ENCODE data around the gene MRI1.

The MRI1 gene

DNA sequence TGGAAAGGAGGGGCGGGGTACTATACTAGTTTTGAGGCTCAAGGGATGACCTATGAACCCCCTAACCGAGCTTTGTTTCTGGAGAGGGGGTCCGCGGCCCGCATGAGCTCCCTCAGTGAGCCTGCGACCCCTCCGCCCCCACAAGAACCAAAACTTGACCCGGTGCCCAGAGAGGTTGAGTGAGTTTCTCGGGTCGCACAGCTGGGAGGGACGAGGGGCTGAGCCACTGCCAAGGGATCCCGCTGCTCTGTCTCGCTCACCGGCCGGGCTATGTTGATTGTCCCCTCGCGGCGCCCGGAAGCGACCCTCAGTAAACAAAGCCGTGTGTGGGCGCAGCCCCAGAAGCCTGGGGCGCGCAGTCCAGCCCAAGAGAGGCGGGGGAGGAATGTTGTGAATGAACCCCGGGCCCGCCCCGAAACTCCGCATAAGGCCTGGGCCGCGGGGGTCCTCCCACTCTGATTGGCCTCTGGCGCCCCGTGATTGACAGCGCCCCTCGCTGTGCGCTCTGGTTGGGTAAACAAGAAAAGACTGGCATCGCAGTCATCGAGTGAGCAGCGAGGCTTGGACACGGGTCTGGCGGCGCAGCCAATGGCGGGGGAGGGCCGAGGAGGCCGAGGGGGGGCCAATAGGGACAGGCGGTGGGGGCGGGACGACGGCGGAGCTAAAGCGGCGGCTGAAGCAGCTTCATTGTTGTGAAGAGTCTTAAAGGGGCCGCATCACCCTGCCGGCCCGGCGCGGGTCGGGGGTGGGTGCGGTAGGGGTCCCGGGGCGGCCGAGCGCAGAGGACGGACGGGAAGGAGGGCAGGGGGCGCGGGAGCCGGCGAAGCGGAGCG lies 30.7 kb downstream of the MRI1 start, which contains the start of gene ZSWIM4:
Gene ZSWIM4, plus strand, starts transcription at position 687 of the 833 bp plus-strand sequence. CDS start 206 bp downstream, outside the sequence.
- peak; percentile 85 for DNase-seq (ENCODE audit: low read depth)

DNA sequence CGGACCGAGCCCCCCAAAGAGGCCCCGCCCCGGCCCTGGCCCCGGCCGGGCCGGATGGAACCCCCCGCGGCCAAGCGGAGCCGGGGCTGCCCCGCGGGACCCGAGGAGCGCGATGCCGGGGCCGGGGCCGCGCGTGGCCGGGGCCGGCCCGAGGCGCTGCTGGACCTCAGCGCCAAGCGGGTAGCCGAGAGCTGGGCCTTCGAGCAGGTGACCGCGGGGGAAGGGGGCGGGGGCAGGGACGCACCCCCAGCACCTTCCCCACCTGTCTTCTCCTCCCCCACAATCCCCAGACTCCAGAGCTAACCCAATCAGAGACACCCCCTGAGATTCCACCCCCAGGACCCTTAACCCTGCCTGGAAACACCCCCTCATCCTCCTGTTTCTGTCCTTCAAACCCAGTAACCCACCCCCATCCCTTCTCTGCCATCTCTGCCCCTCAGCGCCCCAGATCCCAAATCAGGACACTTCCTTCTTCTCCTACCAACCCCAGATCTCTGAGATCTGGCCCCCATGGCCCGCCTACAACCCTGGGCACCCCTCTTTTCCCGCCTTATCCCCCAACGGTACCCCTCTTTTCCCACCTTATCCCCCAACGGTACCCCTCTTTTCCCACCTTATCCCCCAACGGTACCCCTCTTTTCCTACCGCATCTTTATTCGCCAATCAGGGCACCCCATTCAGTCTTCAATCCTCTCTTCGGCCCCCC lies 31.4 kb downstream of the MRI1 start:
- DNase-seq (ENCODE audit: low read depth): no peak

DNA sequence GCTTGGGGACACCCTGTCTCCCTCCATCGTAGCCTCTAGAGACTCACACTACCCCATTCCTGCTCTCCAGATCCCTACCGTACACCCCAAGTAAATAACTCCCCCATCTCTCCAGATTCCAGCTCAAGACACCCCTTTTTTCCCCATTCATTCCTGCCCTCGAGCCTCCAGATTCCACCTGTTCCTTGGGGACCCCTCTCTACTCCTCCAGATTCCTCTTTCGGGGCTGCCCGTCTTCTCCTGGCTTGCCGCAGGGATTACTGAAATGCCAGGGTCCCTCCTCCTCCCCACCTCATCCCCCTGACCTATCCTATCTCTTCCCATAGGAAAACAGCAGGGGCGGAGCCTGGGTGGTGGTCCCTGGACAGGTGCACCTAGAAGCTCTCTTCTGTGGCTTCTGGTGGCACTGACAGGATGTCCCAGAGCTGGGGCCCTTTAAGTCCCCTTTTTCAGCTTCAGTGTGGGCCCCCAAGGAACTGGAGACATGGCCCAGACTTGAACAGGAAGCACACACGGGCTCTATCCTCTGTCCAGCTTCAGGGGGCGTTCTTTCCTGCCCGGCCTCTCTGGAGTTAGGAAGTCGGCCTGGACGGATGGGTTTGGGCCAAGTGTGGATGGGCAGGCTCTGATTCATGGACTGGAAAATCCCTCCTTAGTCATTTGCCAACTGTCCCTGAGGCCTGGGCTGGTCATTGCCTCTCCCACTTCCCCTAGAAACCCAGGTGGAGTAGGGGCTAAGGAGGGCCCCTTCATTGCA lies 32.2 kb downstream of the MRI1 start:
- no peak for DNase-seq (ENCODE audit: low read depth)

DNA sequence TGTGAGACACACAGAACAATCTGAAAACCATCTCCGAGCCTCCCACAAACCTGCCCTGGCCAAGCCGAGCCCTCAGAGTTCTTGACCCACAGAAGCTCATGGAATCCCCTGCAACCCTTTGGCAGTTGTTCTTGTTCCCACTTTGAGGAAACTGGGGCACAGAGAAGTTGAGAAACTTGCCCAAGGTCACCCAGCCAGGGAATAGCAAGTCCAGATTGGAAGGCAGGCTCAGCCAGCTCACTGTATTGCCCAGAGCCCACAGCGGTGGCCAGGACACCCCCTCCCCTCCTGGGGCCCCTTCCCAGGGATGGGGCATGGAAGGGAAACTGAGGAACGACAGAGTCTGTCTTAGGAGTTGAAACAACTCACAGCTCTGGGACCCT lies 32.7 kb downstream of the MRI1 start:
- DNase-seq (ENCODE audit: low read depth): no peak

DNA sequence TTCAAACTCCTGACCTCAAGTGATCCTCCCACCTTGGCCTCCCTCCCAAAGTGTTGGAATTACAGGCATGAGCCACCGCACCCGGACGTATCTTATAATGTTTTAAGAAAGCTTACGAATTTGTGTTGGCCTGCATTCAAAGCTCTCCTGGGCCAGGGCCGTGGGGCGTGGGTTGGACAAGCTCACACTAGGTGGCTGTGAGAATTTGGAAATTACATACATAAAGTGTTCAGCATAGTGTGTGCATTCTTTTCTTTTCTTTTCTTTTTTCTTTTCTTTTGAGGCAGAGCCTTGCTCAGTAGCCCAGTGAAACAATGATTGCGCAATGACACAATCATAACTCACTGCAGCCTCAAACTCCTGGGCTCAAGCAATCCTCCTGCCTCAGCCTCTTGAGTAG lies 33.5 kb downstream of the MRI1 start:
- no peak for DNase-seq (ENCODE audit: low read depth)

DNA sequence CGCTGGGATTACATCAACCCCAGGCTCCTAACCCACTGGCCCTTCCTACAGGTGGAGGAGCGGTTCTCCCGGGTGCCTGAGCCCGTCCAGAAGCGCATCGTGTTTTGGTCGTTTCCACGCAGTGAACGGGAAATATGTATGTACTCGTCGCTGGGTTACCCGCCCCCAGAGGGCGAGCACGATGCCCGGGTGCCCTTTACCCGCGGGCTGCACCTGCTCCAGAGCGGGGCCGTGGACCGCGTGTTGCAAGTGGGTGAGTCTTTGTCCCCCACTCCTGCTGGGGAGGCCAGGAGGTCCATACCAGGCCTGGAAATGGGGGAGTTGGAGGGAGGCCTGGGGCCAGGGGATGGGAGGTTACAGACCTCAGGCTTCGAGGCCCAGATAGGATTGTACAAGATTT lies 35.3 kb downstream of the MRI1 start:
- no peak for DNase-seq (ENCODE audit: low read depth)

DNA sequence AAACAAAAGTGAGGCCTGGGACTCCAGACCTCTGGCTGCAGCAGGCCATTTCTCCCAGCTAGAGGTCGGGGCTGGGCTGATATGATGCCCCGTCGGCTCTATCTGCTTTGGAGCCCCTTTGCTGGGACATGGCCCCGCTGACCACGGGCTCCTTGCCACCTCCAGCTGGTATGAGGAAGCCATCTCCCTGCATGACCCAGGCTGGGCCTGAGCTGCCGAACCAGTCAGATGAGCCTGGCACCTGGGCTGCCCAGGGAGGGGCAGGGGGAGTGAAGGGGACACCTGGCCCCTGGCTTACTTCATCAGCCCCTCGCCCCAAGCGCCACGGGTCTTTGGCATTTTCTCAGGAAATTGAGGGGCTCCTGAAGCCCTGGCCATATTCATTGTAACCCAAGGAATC lies 38.7 kb downstream of the MRI1 start:
- no peak for DNase-seq (ENCODE audit: low read depth)

DNA sequence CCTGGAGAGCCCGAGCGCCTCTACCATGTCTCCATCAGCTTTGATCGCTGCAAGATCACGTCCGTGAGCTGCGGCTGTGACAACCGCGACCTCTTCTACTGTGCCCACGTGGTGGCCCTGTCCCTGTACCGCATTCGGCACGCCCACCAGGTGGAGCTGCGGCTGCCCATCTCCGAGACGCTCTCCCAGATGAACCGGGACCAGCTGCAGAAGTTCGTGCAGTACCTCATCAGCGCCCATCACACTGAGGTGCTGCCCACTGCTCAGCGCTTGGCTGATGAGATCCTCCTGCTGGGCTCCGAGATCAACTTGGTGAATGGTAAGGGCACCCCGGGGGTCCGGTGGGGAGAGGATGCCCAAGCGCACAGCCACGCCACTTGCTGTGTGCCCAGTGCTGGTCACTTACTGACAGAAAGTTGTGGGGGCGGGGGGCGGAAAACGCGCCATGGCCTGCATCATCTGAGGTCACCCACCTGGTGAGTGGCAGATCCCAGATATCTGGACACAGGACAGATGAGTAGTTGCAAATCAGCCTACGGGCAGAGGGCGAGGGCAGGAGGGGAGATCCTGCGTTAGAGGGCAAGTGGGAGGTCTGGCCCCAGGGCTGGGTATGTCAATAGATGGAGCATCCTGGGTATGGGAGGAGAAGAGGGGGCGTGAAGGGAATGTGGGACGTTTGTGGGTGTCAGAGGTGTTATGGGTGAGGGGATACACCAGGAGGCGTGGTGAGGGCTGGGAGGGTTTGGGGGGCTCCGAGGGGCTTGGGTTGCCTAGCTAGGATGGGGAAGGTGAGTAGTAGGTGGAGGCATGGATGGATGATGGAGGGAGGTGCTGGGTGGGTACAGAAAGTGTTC lies 40.7 kb downstream of the MRI1 start:
- no peak for DNase-seq (ENCODE audit: low read depth)

DNA sequence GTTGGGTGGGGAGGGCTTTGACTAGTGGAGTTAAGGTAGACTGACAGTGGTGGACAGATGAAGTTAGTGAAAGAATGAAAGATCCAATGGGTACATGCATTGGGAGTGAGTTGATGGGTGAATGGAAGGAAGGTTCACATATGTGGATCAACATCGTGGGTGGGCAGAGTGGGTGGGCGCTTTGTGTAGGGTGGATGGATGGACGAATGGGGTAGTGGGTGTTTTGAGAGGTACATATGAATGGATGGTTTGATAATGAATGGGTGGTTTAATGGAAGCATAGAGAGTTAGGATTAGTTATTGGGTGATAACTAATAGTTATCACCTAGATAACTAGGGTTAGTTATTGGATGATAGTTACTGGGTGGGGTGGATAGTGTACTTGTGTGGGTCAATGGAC lies 42.4 kb downstream of the MRI1 start:
- no peak for DNase-seq (ENCODE audit: low read depth)

DNA sequence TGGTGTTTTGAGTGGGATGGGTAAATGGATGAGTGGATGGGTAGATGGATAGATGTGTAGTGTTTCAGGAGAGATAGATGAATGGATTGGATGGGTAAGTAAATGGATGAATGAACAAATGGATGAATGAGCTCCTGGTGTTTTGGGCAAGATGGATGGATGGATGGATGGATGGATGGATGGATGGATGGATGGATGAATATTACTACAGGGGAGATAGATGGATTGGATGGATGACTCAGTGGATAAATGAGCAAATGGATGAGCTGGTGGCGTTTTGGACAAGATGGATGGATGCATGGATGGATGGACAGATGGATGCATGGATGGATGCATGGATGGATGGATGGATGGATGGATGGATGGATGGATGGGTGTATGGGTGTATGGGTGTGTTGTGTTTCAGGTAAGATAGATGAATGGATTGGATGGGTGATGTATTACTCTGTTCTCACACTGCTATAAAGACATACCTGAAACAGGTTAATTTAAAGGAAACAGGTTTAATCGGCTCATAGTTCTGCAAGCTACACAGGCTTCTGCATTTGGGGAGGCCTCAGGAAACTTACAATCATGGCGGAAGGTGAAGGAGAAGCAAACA lies 43.2 kb downstream of the MRI1 start:
- no peak for DNase-seq (ENCODE audit: low read depth)

DNA sequence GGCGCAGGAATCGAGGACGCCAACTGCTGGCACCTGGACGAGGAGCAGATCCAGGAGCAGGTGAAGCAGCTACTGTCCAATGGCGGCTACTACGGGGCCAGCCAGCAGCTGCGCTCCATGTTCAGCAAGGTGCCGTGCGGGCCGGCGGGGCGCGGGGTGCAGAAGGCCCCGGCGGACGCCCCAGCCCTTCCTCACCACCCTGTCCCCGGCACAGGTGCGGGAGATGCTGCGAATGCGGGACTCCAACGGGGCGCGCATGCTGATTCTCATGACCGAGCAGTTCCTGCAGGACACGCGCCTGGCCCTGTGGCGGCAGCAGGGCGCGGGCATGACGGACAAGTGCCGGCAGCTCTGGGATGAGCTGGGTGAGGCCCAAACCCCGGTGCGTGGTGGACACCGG lies 44.5 kb downstream of the MRI1 start:
- DNase-seq (ENCODE audit: low read depth): no peak

DNA sequence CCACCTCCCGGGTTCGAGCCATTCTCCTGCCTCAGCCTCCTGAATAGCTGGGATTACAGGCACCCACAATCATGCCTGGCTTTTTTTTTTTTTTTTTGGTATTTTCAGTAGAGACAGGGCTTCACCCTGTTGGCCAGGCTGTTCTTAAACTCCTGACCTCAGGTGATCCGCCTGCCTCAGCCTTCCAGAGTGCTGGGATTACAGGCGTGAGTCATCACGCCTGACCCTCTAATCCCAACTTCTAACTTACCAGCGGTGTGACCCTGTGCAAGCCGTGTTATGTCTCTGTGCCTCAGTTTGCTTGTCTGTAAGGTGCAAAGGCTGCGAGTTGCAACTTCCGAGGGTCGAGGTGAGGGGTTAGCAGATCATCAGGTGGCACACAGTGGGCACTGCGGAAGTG lies 48.2 kb downstream of the MRI1 start:
- DNase-seq (ENCODE audit: low read depth): no peak

DNA sequence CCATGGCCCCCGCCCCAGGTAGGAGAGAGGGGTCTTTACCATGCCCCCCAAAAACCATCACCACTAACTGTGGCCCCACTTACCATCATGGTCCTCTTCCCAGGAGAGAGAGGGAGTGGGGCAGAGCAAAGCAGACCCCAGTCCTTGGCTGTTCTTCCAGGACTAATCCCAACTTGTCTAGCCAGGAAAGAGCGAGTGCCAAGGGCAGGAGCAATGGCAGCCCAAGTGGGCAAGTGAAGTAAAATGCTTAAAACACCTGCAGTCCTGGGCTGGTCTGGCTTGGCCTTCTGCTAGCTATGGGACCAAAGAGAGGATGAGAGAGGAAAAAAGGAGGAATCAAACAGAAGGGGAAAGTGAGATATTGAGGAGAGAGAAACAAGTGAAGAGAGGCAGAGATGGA lies 48.8 kb downstream of the MRI1 start:
- DNase-seq (ENCODE audit: low read depth): no peak

DNA sequence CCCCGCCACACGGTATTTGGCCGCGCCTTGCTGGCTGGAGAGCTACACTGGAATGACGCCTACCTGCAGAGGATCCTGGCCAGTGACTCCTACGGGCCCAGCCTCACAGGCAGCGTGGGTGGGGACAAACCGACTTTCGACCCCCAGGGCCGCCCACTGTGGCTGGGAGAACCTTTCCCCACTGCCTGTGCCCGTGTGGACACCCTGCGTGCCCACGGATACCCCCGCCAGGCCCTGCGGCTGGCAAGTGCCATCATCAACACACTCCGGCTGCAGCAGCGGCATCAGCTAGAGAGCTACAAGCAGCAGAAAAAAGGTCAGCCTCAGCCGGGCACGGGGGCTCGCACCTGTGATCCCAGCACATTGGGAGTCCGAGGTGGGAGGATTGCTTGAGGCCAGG lies 50.2 kb downstream of the MRI1 start:
- no peak for DNase-seq (ENCODE audit: low read depth)

DNA sequence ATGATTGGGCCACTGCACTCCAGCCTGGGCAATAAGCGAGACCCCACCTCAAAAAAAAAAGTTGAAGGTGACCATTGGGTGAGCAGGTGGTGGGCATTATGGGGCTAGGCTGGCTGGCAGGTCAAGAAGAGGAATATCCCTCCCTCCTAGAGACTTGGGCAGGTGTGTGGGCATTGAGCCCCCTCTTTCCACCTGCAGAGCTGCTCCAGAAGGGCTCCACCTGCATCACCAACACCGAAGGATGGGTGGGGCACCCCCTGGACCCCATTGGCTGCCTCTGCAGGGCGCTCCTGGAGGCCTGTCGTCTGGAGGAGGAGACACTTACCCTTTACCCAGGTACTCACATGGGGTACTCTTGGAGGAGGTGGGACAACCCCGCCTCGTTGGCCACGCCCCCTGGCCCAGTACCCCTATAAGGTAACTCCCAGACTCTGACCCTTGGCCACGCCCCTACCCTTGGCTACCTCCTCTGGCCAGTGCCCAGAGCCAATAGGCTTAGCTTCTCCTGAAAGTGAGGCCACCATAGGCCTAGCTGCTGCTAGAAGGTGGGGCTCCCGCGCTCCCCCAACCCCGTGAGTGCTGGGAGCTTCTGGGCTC lies 52.8 kb downstream of the MRI1 start:
- no peak for DNase-seq (ENCODE audit: low read depth)

DNA sequence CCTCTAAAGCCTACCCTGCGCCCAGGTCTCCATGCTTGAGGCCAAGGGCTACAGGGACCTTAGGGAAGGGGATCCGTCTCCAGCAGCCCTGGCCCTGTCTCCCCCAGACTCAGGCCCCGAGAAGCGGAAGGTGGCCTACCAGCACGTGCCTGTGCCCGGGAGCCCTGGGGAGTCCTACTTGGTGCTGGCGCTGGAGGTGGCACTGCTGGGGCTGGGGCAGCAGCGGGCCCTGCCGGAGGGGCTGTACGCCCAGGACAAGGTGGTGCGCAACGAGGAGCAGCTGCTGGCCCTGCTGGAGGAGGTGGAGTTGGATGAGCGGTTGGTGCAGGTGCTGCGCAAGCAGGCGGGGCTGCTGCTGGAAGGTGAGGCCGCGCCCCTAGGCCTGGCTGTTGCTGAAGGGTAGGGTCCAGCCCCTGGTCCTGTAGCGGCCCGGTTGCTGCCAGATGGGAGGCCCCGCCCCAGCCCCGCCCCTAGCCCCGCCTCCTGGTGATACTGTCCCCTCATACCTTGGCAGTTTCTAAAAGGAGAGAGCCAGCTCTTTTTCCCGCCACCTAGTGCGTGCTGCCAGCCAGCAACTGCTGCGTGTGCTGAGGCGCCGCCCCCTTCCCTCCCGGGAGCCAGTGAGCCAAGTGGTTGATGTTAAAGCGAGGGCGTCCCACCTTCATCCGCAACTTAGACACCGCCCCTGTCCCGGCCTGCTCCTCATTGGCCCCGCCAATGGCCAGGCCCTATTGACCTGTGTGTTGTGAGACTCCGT lies 53.5 kb downstream of the MRI1 start:
- DNase-seq (ENCODE audit: low read depth): no peak

DNA sequence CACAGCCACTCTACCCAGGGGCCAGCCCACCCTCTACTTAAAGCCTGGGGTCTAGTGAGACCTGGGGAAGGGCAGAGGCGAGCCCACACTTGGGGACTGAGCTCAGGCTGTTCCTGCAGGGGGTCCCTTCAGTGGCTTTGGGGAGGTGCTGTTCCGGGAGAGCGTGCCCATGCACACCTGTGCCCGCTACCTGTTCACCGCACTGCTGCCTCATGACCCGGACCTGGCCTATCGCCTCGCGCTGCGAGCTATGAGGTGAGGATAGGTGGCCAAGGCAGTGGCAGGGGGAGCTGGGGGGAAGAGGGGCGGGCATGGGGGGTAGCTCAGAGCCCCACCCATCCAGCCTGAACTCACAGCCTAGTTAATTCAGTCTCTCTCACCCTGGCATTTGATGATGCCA lies 54.9 kb downstream of the MRI1 start:
- DNase-seq (ENCODE audit: low read depth): no peak

DNA sequence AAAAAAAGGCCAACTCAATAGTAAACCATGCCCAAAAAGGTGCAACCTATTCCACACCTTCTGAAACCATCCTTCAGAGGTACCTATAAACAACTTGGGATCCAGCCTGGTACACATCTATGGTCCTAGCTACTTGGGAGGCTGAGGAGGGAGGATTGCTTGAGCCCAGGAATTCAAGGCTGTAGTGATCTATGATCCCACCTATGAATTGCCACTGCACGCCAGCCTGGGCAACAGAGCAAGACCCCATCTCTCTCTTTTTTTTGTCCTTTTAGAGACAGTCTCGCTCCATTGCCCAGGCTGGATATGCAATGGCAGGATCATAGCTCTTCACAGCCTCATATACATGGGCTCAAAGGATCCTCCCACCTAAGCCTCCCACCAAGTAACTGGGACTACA lies 57.0 kb downstream of the MRI1 start:
- no peak for DNase-seq (ENCODE audit: low read depth)

DNA sequence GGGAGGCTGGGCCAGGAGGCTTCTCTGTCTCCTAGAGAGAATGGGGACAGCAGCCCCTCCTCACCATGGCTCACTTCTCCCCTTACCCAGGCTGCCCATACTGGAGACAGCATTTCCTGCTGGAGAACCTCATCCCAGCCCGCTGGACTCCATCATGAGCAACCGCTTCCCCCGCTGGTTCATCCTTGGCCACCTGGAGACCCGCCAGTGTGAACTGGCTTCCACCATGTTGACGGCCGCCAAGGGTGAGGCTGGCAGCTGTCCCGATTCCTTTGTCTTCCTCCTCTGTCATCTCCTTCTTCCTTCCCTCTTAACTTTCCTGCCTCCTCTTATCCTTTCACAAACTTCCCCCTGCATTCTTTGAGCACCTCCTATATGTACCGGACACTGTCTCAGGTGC lies 58.9 kb downstream of the MRI1 start:
- DNase-seq (ENCODE audit: low read depth): no peak
